Measurements from ENCODE around the gene LIPC. TPM values are rescaled to one million over a fixed set of nuclear protein-coding genes. Genes with fewer than 3 reads are reported as not detected.
A peak's percentile ranks its signal among the peaks of the same experiment; 100 is the strongest.
"Not testable (repeated sequence)": the region's sequence is repeated elsewhere in the genome, so short reads cannot be mapped to it uniquely, and the experiment has no call there.

The LIPC gene
- total RNA-seq, 1 donor from 2014 or later: not detected

- FAIRE-seq (no peak), DNase-seq (ENCODE audit: low spot score in 2 of 2) (no peak)
Observed at GRCh38 chr15:58593870-58594269, 162.1 kb downstream of the LIPC start.

- DNase-seq (ENCODE audit: low spot score in 2 of 2) (no peak), FAIRE-seq (no peak)
Observed at GRCh38 chr15:58594898-58595297, 163.1 kb downstream of the LIPC start.

DNA sequence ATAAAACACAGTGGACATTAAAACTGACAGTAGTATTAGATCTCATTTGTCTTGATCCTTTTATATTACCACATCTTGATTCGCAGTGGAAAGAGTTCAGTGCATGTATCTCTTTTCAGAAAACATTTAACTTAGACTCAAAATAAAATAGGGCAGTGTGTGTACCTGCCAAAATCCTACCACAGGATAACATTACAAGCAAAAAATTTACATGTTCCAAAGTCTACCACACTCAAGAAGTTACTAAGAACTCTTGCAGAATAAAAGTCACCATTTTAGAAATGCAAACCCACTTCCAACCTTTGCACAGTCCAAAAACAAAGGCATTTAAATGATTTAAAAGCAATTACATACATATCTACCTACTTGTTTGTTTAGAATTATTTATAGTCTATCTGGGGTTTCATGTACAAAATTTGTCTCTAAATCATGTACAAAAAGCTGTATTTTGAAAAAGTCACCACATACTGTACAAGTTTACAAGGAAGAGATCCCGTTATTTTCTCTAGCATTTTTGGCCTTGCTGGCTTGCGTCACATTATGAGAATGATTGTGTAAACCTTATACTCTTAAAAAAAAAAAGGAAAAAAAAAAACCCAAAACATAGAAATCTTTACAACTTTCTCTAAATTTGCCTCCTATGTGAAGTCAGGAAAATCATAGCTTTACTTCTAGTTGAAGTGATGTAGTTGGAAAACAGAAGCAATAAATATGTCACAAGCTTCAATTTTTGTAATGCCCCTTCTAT, 163.9 kb downstream of the LIPC start:
- DNase-seq (ENCODE audit: low spot score in 2 of 2) (no peak), FAIRE-seq (peak; percentile 15)

DNA sequence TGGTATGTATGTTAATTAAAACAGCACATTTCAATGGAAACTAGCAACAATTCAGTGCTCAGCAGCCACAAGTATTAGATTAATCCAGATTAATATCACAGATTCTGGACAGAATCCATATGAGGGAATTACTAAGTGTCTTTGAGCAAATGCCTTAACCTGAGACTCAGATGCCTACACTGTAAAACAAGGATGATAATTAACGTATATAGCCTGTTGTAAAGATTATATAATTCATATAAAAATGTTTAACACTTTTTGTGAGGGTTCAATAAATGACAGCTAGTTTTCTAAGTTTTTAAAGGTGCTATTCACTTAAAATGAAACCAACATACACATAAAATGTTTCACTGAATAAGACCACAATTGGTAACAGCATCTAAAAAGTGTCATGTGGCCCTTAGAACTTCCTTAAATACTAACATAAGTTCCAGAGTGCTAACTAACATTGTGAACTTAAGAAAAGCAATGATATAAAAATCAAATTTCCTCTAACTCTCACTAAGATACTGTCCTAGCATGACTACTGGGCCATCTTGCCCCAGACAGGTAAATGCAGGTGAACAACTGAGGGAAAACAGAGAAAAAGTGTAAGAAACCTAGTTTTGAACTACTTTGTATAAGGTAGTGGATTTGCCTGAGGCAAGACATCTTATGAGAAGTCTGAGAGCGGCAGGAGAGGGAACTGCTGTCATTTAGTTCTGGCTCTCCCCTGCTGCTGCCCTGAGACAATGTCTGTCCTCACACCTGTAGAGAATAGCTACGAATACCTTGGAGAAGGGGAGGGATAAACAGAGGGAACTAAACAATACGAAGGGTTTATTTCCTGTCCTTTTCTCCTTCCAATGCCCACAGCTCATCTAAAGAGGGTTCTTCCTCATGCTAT, 166.4 kb downstream of the LIPC start:
- DNase-seq (ENCODE audit: low spot score in 2 of 2): no peak
- no peak for FAIRE-seq

- FAIRE-seq (no peak), DNase-seq (ENCODE audit: low spot score in 2 of 2) (no peak)
Observed at GRCh38 chr15:58598829-58599210, 167.0 kb downstream of the LIPC start.

- DNase-seq (ENCODE audit: low spot score in 2 of 2) (no peak), FAIRE-seq (no peak)
Observed at GRCh38 chr15:58602823-58603222, 171.0 kb downstream of the LIPC start.

GRCh38 chr15:58603927-58604326, 172.1 kb downstream of the LIPC start:
- not testable (repeated sequence) for FAIRE-seq

GRCh38 chr15:58604455-58604923, 172.7 kb downstream of the LIPC start:
- DNase-seq (ENCODE audit: low spot score in 2 of 2) (no peak), FAIRE-seq (no peak)

More at GRCh38 chr15:58603927-58604326, 172.1 kb downstream of the LIPC start:
- not testable (repeated sequence) for DNase-seq (ENCODE audit: low spot score in 2 of 2)

- FAIRE-seq: no peak
- no peak for DNase-seq (ENCODE audit: low spot score in 2 of 2)
Observed at GRCh38 chr15:58605931-58606530, 174.2 kb downstream of the LIPC start.

DNA sequence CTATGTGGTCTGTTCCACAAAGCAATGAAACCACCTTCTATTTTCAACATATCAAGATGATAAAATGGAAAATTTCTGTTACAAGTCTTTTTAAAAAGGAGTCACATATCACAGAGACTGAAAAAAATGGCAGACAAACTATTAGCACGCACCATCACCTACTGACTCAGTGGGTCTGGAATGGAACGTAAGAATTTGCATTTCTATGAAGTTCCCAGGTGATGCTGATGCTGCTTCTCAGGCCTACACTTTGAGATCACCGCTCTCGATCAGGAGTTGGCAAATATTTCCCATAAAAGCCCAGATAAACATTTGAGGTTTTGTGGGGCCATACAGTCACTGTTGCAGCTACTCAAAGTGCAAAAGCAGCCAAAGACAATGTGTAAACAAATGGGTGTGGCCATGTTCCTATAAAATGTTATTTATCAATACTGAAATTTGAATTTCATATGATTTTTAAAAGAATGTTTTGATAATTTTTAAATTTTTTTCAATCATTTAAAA, 174.8 kb downstream of the LIPC start:
- DNase-seq (ENCODE audit: low spot score in 2 of 2) (no peak), FAIRE-seq (no peak)

DNA sequence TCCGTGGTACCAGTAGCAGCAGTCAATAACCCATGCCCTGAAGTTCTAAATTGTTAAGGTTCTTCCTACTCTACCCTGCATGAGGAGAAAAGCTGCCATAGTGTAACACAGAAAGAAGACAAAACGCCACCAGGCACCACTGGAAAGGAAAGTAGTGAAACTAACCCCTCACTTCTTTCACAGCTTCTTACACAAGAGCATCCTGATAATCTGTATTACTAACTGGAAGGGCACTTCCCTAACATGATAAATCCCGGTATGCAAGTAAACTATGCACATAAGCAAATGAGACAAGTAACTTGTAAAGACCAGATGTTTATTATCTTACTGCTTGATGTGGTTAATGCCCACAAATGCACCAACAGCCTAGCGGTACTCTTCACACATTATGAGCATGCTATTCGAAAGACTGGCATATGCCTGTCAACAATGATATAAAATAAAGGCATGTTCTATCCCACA, 176.4 kb downstream of the LIPC start:
- DNase-seq (ENCODE audit: low spot score in 2 of 2) (no peak), FAIRE-seq (no peak)

DNA sequence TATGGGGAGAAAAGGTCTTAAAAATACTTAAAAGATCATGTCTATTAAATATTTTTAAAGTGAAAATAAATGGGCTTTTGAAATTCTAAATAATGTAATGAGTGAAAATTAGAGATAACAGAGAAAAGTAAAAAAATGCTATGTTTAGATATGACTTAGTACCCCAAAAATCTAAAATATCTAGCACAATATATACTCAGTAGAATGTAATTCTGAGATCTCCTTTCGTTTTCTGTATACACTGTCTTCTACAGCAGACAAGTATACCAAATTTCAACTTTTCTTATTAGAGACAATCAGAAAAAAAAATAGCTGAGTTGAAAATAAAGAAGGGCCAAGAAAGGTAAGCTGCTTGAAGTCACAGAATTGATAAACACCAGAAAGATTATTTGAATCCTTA, 176.9 kb downstream of the LIPC start:
- FAIRE-seq: no peak
- DNase-seq (ENCODE audit: low spot score in 2 of 2): no peak

GRCh38 chr15:58611731-58612676, 180.2 kb downstream of the LIPC start:
- DNase-seq (ENCODE audit: low spot score in 2 of 2) (no peak), FAIRE-seq (no peak)

DNA sequence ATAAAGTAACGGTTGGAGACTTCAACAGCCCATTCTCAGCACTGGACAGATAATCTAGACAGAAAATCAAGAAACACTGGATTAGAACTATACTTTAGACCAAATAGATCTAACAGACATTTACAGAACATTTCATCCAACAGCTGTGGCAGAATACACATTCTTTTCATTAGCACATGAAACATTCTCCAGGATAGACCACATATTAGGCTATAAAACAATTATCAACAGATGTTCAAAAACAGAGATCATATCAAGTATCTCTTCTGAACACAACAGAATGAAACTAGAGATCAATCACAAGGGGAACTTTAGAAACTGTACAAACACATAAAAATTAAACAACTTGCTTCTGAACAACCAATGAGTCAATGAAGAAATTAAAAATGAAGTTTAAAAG, 184.4 kb downstream of the LIPC start:
- DNase-seq (ENCODE audit: low spot score in 2 of 2) (no peak), FAIRE-seq (no peak)

Small RNA genes lying within 50 kb of the gene (small RNA-seq; reads per million reads assigned to genes)
- not detected for gene AC084781.2

Measured in frontal cortex (tissue), 4 donors.